GM23248 (cell line): ENCODE data around the gene CGREF1. TPM values are rescaled to one million over a fixed set of nuclear protein-coding genes. Genes with fewer than 3 reads are reported as not detected.
A peak's percentile ranks its signal among the peaks of the same experiment; 100 is the strongest.

Experiments
- DNase-seq: peaks from one replicate; pipeline ENCODE4 v3.0.0-alpha.2; 2015
- H2AFZ ChIP-seq: fragments of 200-600 bp; sonication (generic); 2 replicates; pipeline ENCODE4 v1.6.1; 2016; ENCODE audit warnings: antibody characterized with exemption
- H3F3A ChIP-seq: fragments of 200-600 bp; sonication (generic); 2 replicates; pipeline ENCODE4 v1.6.1; 2016; ENCODE audit warnings: mild to moderate bottlenecking, antibody characterized with exemption, mixed run types; ENCODE audit not compliant: insufficient read depth
- H3K27ac ChIP-seq: fragments of 200-600 bp; sonication (generic); 2 replicates; pipeline ENCODE4 v1.5.1; 2016; ENCODE audit warnings: mild to moderate bottlenecking
- H3K27me3 ChIP-seq: fragments of 200-600 bp; sonication (generic); replicated peaks from 2 replicates; pipeline ENCODE4 v1.6.1; 2016; ENCODE audit warnings: mild to moderate bottlenecking; ENCODE audit not compliant: insufficient read depth
- H3K36me3 ChIP-seq: fragments of 200-600 bp; sonication (generic); 2 replicates; pipeline ENCODE4 v1.6.1; 2016; ENCODE audit warnings: low read depth, mild to moderate bottlenecking
- H3K4me1 ChIP-seq: fragments of 200-600 bp; sonication (generic); 2 replicates; pipeline ENCODE4 v1.6.1; 2016; ENCODE audit warnings: mild to moderate bottlenecking; ENCODE audit not compliant: insufficient read depth
- H3K4me2 ChIP-seq: fragments of 200-600 bp; sonication (generic); one replicate; pipeline ENCODE4 v1.6.1; 2016; ENCODE audit warnings: mild to moderate bottlenecking; ENCODE audit not compliant: unreplicated experiment
- H3K4me3 ChIP-seq: fragments of 200-600 bp; sonication (generic); 2 replicates; pipeline ENCODE4 v1.5.1; 2016; ENCODE audit warnings: mild to moderate bottlenecking
- H3K79me2 ChIP-seq: fragments of 200-600 bp; sonication (generic); 2 replicates; pipeline ENCODE4 v1.6.1; 2016; ENCODE audit warnings: mild to moderate bottlenecking; ENCODE audit not compliant: insufficient read depth
- H3K9ac ChIP-seq: fragments of 200-600 bp; sonication (generic); 2 replicates; pipeline ENCODE4 v1.6.1; 2016; ENCODE audit warnings: mild to moderate bottlenecking
- H3K9me2 ChIP-seq: fragments of 200-600 bp; sonication (generic); 2 replicates; pipeline ENCODE4 v1.6.1; 2016; ENCODE audit warnings: mixed run types, mild to moderate bottlenecking, moderate library complexity; ENCODE audit not compliant: insufficient read depth
- H3K9me3 ChIP-seq: fragments of 200-600 bp; sonication (generic); one replicate; pipeline ENCODE4 v1.6.1; 2017; ENCODE audit warnings: low read depth
- H4K20me1 ChIP-seq: fragments of 200-600 bp; sonication (generic); 2 replicates; pipeline ENCODE4 v1.6.0; 2016; ENCODE audit not compliant: insufficient read depth
- EZH2 ChIP-seq: fragments of 200-600 bp; sonication (generic); IDR thresholded peaks from 2 replicates; pipeline ENCODE4 v1.6.1; 2018; ENCODE audit warnings: antibody characterized with exemption, mild to moderate bottlenecking; ENCODE audit not compliant: insufficient read depth, poor library complexity, severe bottlenecking
- EZH2phosphoT487 ChIP-seq: fragments of 200-600 bp; sonication (generic); IDR thresholded peaks from 2 replicates; pipeline ENCODE4 v1.6.1; 2018; ENCODE audit warnings: antibody characterized with exemption, moderate library complexity, mild to moderate bottlenecking, low read depth; ENCODE audit not compliant: insufficient read depth
- WGBS, 2 experiments: methylation state at CpG; one replicate each; pipeline ENCODE4 v1.1.6; 2015 to 2017; ENCODE audit warnings: low lambda C conversion rate in 2 of 2, low coverage in 1 of 2; ENCODE audit errors: missing lambda C conversion rate in 2 of 2; 5-methylcytosine and 5-hydroxymethylcytosine counted together
- in situ Hi-C: fragments of 300-500 bp; cut with MboI; formaldehyde crosslinking; loops from 2 replicates; pipeline ENCODE4 v1.15.0; 2020
- polyA plus RNA-seq: library from polyadenylated mRNA; unstranded; fragments of >200 nt; fragmentation: Nextera tagmentation; extraction: Ambion mirVana; gene quantifications from 2 replicates; pipeline ENCODE4 v1.2.1, GENCODE V29; 2016
- total RNA-seq: library from RNA; depleted of rRNA; stranded (reverse); fragments of >200 nt; shearing (Covaris generic); gene quantifications from 2 replicates; pipeline ENCODE4 v1.2.3, GENCODE V29; 2014; rRNA removed

The CGREF1 gene, protein sequence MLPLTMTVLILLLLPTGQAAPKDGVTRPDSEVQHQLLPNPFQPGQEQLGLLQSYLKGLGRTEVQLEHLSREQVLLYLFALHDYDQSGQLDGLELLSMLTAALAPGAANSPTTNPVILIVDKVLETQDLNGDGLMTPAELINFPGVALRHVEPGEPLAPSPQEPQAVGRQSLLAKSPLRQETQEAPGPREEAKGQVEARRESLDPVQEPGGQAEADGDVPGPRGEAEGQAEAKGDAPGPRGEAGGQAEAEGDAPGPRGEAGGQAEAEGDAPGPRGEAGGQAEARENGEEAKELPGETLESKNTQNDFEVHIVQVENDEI
- total RNA-seq (19.2 and 23.3 TPM in 2 replicates), polyA plus RNA-seq (17.2 and 17.8 TPM in 2 replicates)

DNA sequence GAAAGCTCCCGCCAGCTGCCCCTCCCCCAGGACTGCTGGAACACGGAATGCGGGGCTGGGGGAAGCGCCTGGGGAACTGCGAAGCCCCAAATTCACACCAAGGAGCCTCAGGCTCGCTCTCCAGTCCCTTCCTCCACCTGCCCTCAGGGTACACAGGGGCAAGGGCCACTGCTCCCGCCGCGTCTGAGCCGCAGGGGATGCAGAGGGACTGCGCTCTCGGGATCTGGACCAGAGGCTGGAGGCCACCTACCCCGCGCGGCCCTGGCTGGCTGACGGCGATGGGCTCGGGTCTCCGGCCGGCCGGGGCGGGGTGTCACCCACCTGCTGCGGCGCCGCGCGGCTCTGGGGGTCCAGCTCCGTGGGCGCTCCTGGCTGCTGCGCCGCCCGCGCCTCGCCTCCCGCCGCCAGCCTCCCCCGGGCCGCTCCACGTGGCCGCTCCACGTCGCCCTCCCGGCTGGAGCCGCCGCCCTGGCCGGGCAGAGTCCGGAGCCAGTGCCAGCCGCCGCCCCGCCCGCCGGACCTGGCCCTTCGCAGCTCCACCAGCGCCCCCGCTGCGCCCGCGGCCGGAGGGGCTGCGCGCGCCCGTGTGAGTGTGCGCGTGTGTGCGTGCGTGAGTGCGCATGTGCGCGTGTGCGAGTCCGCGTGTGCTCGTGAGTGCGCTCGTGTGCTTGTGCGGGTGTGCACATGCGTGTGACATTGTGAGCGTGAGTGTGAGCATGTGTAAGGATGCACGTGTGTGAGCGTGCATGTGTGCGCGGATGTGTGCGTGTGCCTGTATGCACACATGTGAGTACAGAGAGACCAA is at the start of gene CGREF1:
Gene CGREF1, minus strand, starts transcription at position 604 of the 805 bp plus-strand sequence. CDS start 14,762 bp downstream, outside the sequence.
- Histone ChIP-seq H3K4me1 (no peaks in the 10 kb centered on the region), H3K9ac (peak within 1 kb of the TSS; percentile 68), H4K20me1 (no peaks in the 10 kb centered on the region), H3K36me3 (no peaks in the 10 kb centered on the region), H3K9me3 (no peaks in the 10 kb centered on the region), H3K9me2 (no peaks in the 10 kb centered on the region), H3K79me2 (no peaks in the 10 kb centered on the region), H3K4me2 (peak within 1 kb of the TSS; percentile 74), H3K4me3 (peak within 1 kb of the TSS; percentile 70), H3K27me3 (peaks cover 17% of the 10 kb centered on the region), H3F3A (no peaks in the 10 kb centered on the region), H2AFZ (peak within 1 kb of the TSS; percentile 74), H3K27ac (no peak within 1 kb of the TSS)
- TF ChIP-seq EZH2phosphoT487 (no peak), EZH2 (no peak)
- WGBS, 2 experiments, result 2 to 4% methylated on average over 51 to 56 of the region's 84 CpGs
- in situ Hi-C loops, result no loop called here
- peak; percentile 58 for DNase-seq

DNA sequence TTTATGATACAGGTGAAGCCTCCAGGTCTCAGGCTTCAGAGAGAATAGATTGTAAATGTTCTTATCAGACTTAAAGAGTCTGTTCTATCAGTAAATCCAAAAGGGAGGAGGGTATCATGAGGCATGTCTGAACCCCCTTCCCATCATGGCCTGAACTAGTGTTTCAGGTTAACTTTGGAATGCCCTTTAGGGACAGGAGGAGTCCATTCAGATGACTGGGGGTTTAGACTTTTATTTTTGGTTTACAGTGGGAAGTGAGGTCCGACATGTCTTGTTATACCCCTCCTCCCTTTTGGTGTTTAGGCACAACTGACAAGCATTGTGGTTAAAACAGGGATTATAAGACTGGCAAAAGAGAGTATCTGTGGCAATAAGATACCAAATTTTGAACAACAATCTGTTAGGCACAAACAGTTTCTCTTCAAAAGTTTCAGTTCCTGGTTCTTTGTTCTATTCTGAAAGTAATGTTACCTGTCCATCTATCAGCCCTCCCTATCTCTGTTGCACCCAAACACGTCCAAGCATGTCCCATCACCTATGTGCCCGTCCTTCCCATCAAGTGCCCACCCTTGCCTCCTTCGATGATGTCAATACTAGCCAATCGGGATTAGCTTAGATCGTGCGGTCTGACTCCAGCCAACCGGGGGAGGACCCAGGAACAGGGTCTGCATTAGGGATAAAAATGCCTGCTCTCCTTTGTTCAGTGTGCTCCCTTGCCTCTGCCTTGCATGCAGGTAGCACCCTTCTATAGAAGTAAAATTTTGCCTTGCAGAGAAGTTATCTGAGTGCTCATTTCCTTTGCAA is 46.2 kb upstream of the CGREF1 start:
- H3K27ac ChIP-seq, result no peak overlapping the region
- no peak for DNase-seq
- in situ Hi-C loops, result no loop called here
- H3K4me3 ChIP-seq, result no peak overlapping the region
- peaks cover 3% of the 10 kb centered on the region; the same call in 1 of the 2 replicates for H3K27me3 ChIP-seq
- H3K36me3 ChIP-seq, result no peaks in the 10 kb centered on the region
- no peak overlapping the region for H3K9ac ChIP-seq
- no peaks in the 10 kb centered on the region for H3K9me2 ChIP-seq
- no peaks in the 10 kb centered on the region for H4K20me1 ChIP-seq
- H3K79me2 ChIP-seq, result no peaks in the 10 kb centered on the region
- H3K4me2 ChIP-seq, result no peak overlapping the region
- WGBS, 2 experiments, result 65 to 71% methylated on average over 8 of the region's 8 CpGs
- no peak overlapping the region for H2AFZ ChIP-seq
- no peaks in the 10 kb centered on the region for H3F3A ChIP-seq
- no peaks in the 10 kb centered on the region for H3K4me1 ChIP-seq
- no peaks in the 10 kb centered on the region for H3K9me3 ChIP-seq
- TF ChIP-seq EZH2phosphoT487 (no peak), EZH2 (no peak)

DNA sequence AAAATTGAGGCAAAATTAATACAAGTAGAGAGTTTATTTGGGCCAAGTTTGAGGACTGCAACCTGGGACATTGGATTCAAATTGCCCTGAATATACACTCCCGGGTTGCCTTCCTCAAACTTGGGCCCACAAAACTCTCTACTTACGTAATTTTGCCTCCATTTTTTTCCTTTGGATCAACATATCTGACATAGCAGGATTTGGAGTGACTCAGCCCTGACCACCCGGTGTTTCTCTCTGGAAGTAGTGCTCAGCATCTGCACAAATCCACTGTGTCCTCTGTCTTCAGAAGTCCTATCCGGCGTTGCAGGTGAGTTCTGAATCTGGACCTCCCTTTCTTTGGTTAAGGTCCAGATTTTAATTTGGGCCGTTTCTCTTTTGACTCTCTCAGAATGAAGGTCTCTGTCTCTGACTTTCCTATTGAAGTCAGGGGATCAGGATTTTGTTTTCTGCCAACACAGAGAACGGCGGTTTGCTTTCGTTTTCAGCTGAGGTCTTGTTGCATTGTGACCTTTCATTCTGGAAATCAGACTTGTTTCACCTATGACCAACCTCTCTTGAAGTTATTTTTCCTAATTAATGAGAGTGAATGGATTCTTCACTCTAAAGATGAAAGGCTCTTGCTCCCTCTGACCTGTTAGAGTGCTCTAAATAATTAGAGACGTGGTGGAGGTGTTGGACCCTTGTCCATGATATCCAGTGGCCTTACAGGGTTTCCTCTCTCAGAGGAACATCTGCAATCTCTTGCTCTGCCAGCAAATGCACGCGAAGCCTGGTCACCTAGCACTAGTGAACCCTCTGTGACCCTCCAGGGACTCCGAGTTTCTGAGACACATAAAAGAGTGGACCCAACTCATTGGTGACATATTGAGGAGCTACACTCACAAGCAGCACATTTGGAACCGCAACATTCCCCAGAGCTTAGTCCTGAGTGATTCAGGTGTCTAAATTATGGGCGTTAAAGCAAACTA is 43.5 kb upstream of the CGREF1 start:
- H3K27me3 ChIP-seq, result 0 out of 2 replicates have a peak, but pooled peaks cover 3% of the 10 kb centered on the region

More for the DNA sequence above, 43.5 kb upstream of the CGREF1 start:
- Histone ChIP-seq H3K9ac (no peak overlapping the region), H3K9me3 (no peaks in the 10 kb centered on the region), H2AFZ (peak overlapping the region; percentile 39; the same call in 1 of the 2 replicates), H3K4me3 (no peak overlapping the region), H3K4me2 (no peak overlapping the region), H3K79me2 (no peaks in the 10 kb centered on the region), H4K20me1 (no peaks in the 10 kb centered on the region), H3K36me3 (no peaks in the 10 kb centered on the region), H3K4me1 (no peaks in the 10 kb centered on the region), H3F3A (no peaks in the 10 kb centered on the region), H3K9me2 (no peaks in the 10 kb centered on the region), H3K27ac (no peak overlapping the region)
- 69 to 71% methylated on average over 15 of the region's 15 CpGs for whole genome bisulfite sequencing, 2 experiments
- DNase-seq, result peak; percentile 37
- no peak for TF ChIP-seq EZH2
- TF ChIP-seq EZH2phosphoT487, result no peak
- in situ Hi-C loops, result no loop called here
